ENCODE data around the gene SPOCK2.

Gene SPOCK2

DNA sequence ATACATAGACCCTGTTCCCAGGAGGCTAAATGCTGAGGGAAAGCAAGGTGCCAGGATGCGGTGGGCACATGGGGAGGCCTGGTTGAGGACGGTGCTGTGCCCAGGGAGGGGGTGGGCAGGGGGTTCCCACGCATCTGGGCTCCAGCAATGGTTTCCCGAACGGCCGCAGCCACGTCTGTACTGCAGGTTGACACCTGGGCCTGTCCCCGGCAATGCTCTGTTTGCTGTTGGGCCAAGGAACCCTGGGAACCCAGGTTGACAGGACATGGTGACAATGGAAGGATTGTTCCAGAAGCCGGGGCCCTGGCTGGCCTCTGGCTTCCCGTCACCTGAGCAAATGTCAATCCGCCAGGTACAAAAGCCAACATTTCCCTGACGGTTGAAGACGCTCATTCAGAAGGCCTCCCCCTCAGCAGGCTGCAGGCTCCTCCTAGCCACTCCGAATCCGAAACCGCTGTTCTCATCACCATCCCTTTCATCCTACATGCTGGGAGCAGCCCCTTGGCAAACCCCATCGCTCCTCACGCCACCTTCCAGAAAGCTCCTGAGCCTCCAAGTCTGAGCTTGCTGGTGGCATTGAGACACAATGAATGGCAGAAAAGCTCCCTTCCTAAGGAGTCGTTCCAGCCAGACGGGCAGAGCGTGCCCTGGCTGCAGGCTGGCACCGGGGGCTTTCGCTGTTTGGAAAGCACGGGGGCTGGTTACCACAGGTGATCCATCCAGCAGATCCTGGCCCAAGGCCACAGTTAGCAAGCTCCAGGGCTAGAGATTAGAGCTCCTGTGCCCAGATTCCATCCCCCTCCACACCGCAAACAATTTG, 31.2 kb downstream of the SPOCK2 start:
- no peak overlapping the region for H3K27ac ChIP-seq (ENCODE audit: low read depth, low read length)
- no peaks in the 10 kb centered on the region for H3F3A ChIP-seq (ENCODE audit: insufficient read depth)
- H3K9ac ChIP-seq (ENCODE audit: low read length) = no peak overlapping the region
- no peak overlapping the region for H3K4me2 ChIP-seq (ENCODE audit: low read depth, low read length, poor library complexity, severe bottlenecking)
- no peak for TF ChIP-seq EZH2phosphoT487 (conservative IDR thresholded peaks at IDR 0.05; ENCODE audit: low read length)
- TF ChIP-seq, protein P1, sequence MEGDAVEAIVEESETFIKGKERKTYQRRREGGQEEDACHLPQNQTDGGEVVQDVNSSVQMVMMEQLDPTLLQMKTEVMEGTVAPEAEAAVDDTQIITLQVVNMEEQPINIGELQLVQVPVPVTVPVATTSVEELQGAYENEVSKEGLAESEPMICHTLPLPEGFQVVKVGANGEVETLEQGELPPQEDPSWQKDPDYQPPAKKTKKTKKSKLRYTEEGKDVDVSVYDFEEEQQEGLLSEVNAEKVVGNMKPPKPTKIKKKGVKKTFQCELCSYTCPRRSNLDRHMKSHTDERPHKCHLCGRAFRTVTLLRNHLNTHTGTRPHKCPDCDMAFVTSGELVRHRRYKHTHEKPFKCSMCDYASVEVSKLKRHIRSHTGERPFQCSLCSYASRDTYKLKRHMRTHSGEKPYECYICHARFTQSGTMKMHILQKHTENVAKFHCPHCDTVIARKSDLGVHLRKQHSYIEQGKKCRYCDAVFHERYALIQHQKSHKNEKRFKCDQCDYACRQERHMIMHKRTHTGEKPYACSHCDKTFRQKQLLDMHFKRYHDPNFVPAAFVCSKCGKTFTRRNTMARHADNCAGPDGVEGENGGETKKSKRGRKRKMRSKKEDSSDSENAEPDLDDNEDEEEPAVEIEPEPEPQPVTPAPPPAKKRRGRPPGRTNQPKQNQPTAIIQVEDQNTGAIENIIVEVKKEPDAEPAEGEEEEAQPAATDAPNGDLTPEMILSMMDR (IDR thresholded peaks at IDR 0.05; ENCODE audit: insufficient read depth, low read length, poor library complexity, severe bottlenecking) = no peak
- no peaks in the 10 kb centered on the region for H3K9me2 ChIP-seq (replicated peaks; ENCODE audit: insufficient read depth, low read length)
- H3K79me2 ChIP-seq (ENCODE audit: insufficient read depth, low read length) = no peaks in the 10 kb centered on the region
- H3K36me3 ChIP-seq (ENCODE audit: low read length) = no peaks in the 10 kb centered on the region
- no peaks in the 10 kb centered on the region for H4K20me1 ChIP-seq (ENCODE audit: low read depth, low read length)
- no peak overlapping the region for H2AFZ ChIP-seq (ENCODE audit: low read depth, low read length, severe bottlenecking)
- no peaks in the 10 kb centered on the region for H3K9me3 ChIP-seq (ENCODE audit: insufficient read depth, low read length)
- H3K27me3 ChIP-seq (ENCODE audit: low read length) = no peaks in the 10 kb centered on the region
- H3K4me3 ChIP-seq (ENCODE audit: insufficient read depth, low read length, poor library complexity, severe bottlenecking) = no peak overlapping the region

DNA sequence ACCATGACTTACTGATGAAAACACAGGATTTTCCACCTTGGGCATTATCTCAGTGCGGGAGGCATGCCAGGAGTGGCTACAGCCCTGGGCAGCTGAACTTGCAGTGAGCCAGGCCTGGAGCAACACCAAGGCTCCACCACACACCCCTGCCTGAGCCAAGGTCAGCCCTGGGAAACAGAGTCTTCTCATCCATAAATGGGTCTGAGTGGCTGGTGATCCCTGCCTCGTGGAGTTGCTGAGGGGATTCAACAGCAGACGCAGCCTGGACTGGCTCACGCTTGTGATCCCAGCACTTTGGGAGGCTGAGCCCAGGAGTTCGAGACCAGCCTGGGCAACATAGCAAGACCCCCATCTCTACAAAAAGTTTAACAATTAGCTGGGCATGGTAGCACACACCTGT, 32.2 kb downstream of the SPOCK2 start:
- H3K4me3 ChIP-seq (ENCODE audit: insufficient read depth, low read length, poor library complexity, severe bottlenecking) = no peak overlapping the region
- no peaks in the 10 kb centered on the region for H4K20me1 ChIP-seq (ENCODE audit: low read depth, low read length)
- no peaks in the 10 kb centered on the region for H3K79me2 ChIP-seq (ENCODE audit: insufficient read depth, low read length)
- no peaks in the 10 kb centered on the region for H3F3A ChIP-seq (ENCODE audit: insufficient read depth)
- H3K27me3 ChIP-seq (ENCODE audit: low read length) = no peaks in the 10 kb centered on the region
- no peak overlapping the region for H3K4me2 ChIP-seq (ENCODE audit: low read depth, low read length, poor library complexity, severe bottlenecking)
- H3K36me3 ChIP-seq (ENCODE audit: low read length) = no peaks in the 10 kb centered on the region
- H3K9ac ChIP-seq (ENCODE audit: low read length) = no peak overlapping the region
- TF ChIP-seq EZH2phosphoT487 (conservative IDR thresholded peaks at IDR 0.05; ENCODE audit: low read length) = no peak
- TF ChIP-seq, protein P1 (IDR thresholded peaks at IDR 0.05; ENCODE audit: insufficient read depth, low read length, poor library complexity, severe bottlenecking) = no peak
- H3K27ac ChIP-seq (ENCODE audit: low read depth, low read length) = no peak overlapping the region
- H3K9me3 ChIP-seq (ENCODE audit: insufficient read depth, low read length) = no peaks in the 10 kb centered on the region
- no peak overlapping the region for H2AFZ ChIP-seq (ENCODE audit: low read depth, low read length, severe bottlenecking)
- H3K9me2 ChIP-seq (replicated peaks; ENCODE audit: insufficient read depth, low read length) = no peaks in the 10 kb centered on the region

DNA sequence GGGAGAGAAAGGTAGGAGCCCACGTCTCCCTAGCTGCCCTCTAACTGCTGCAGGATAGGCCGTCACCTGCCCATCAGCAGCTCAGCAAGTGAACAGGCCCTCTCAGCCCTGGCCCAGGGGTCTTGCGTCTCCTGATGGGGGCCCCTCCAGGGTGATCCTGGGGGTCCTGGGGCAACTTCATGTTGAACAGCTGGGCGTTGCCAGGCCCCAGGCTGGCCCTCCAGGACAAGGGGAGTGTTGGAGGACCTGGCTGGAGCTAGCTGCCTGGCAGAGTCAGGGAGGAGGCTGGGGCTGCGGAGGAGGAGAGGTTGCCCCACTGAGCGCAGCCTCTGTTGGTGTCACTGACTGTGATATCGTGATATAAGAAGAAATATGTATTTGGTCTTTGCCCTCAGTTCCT, 34.7 kb downstream of the SPOCK2 start:
- Histone ChIP-seq H3K36me3 (ENCODE audit: low read length) (no peaks in the 10 kb centered on the region), H2AFZ (ENCODE audit: low read depth, low read length, severe bottlenecking) (no peak overlapping the region), H3K9me2 (replicated peaks; ENCODE audit: insufficient read depth, low read length) (no peaks in the 10 kb centered on the region), H3K27ac (ENCODE audit: low read depth, low read length) (no peak overlapping the region), H4K20me1 (ENCODE audit: low read depth, low read length) (no peaks in the 10 kb centered on the region), H3K4me2 (ENCODE audit: low read depth, low read length, poor library complexity, severe bottlenecking) (no peak overlapping the region), H3K4me3 (ENCODE audit: insufficient read depth, low read length, poor library complexity, severe bottlenecking) (no peak overlapping the region), H3K9ac (ENCODE audit: low read length) (no peak overlapping the region), H3K79me2 (ENCODE audit: insufficient read depth, low read length) (no peaks in the 10 kb centered on the region), H3K27me3 (ENCODE audit: low read length) (no peaks in the 10 kb centered on the region), H3K9me3 (ENCODE audit: insufficient read depth, low read length) (no peaks in the 10 kb centered on the region), H3F3A (ENCODE audit: insufficient read depth) (no peaks in the 10 kb centered on the region)
- TF ChIP-seq EZH2phosphoT487 (conservative IDR thresholded peaks at IDR 0.05; ENCODE audit: low read length) = no peak
- TF ChIP-seq, protein P1 (IDR thresholded peaks at IDR 0.05; ENCODE audit: insufficient read depth, low read length, poor library complexity, severe bottlenecking) = no peak
